PC-9 (cell line): ENCODE measurements around the gene ECSIT. TPM values are rescaled to one million over a fixed set of nuclear protein-coding genes. Genes with fewer than 3 reads are reported as not detected.
"Not testable (repeated sequence)": the region's sequence is repeated elsewhere in the genome, so short reads cannot be mapped to it uniquely, and the experiment has no call there.

Experiments
- BruUV-seq: library from RNA; stranded (reverse); fragments of 400-500 nt; replicated peaks from 2 replicates; lab custom pipeline; 2021; lab: Mats Ljungman, UMichigan
- CTCF ChIA-PET: fragments of 300-600 bp; sonication (Branson Sonifier 250); formaldehyde crosslinking; loops from one replicate; lab custom pipeline; 2022; ENCODE audit warnings: antibody characterized with exemption; lab: Charles Lee
- POLR2A ChIA-PET: fragments of 300-600 bp; sonication (Branson Sonifier 250); formaldehyde crosslinking; loops from one replicate; lab custom pipeline; 2022; ENCODE audit warnings: antibody characterized with exemption; ENCODE audit not compliant: unreplicated experiment; lab: Charles Lee
- DNase-seq, 2 experiments: peaks; one replicate each; pipeline versions ENCODE4 v3.0.0 to v3.0.0-alpha.2; 2015 to 2022; ENCODE audit warnings: mixed read lengths in 1 of 2
- H2AFZ ChIP-seq: fragments of 200-600 bp; sonication (generic); 2 replicates; pipeline ENCODE4 v1.8.1; 2017; ENCODE audit warnings: antibody characterized with exemption
- H3F3A ChIP-seq: fragments of 200-600 bp; sonication (generic); 2 replicates; pipeline ENCODE4 v1.8.1; 2017; ENCODE audit warnings: antibody characterized with exemption, mild to moderate bottlenecking, low read depth; ENCODE audit not compliant: insufficient read depth
- H3K27ac ChIP-seq: fragments of 200-600 bp; sonication (generic); 2 replicates; pipeline ENCODE4 v1.6.1; 2016; ENCODE audit warnings: mixed run types
- H3K27me3 ChIP-seq: fragments of 200-600 bp; sonication (generic); 2 replicates; pipeline ENCODE4 v1.6.1; 2016; ENCODE audit warnings: low read depth, mixed run types; ENCODE audit not compliant: insufficient read depth
- H3K36me3 ChIP-seq: fragments of 200-600 bp; sonication (generic); 2 replicates; pipeline ENCODE4 v1.6.1; 2016; ENCODE audit warnings: low read depth, mixed run types
- H3K4me1 ChIP-seq: fragments of 200-600 bp; sonication (generic); replicated peaks from 2 replicates; pipeline ENCODE4 v1.6.1; 2016; ENCODE audit warnings: mixed run types; ENCODE audit not compliant: insufficient read depth
- H3K4me2 ChIP-seq: fragments of 200-600 bp; sonication (generic); 2 replicates; pipeline ENCODE4 v1.6.1; 2017; ENCODE audit warnings: mixed run types
- H3K4me3 ChIP-seq: fragments of 200-600 bp; sonication (generic); 2 replicates; pipeline ENCODE4 v1.6.1; 2016; ENCODE audit warnings: mixed run types
- H3K79me2 ChIP-seq: fragments of 200-600 bp; sonication (generic); 2 replicates; pipeline ENCODE4 v1.6.1; 2017; ENCODE audit warnings: low read depth, mixed run types
- H3K9me2 ChIP-seq: fragments of 200-600 bp; sonication (generic); 2 replicates; pipeline ENCODE4 v1.8.1; 2017; ENCODE audit warnings: mild to moderate bottlenecking; ENCODE audit not compliant: insufficient read depth
- H3K9me3 ChIP-seq: fragments of 200-600 bp; sonication (generic); 2 replicates; pipeline ENCODE4 v1.8.1; 2016; ENCODE audit warnings: low read depth; ENCODE audit not compliant: insufficient read depth
- H4K20me1 ChIP-seq: fragments of 200-600 bp; sonication (generic); 2 replicates; pipeline ENCODE4 v1.8.1; 2017; ENCODE audit not compliant: insufficient read depth
- EZH2 ChIP-seq: fragments of 200-600 bp; sonication (generic); IDR thresholded peaks from 2 replicates; pipeline ENCODE4 v1.8.0; 2017; ENCODE audit warnings: antibody characterized with exemption, low read depth
- intact Hi-C: fragments of 100-400 bp; cut with micrococcal nuclease; formaldehyde crosslinking; loops from one replicate; pipeline ENCODE4 v1.10.0; 2022; ENCODE audit not compliant: unreplicated experiment
- total RNA-seq: library from RNA; stranded (reverse); gene quantifications from 2 replicates; pipeline ENCODE4 v1.2.3, GENCODE V29; 2021
- TF ChIP-seq, protein P1 (sequence below): fragments of 200-600 bp; sonication (generic); conservative IDR thresholded peaks from 2 replicates; pipeline ENCODE4 v1.6.1; 2017; ENCODE audit warnings: mixed run types, antibody characterized with exemption, mild to moderate bottlenecking, moderate library complexity

The ECSIT gene
- total RNA-seq, 1 experiment from 2014 or later = 42.4 TPM

DNA sequence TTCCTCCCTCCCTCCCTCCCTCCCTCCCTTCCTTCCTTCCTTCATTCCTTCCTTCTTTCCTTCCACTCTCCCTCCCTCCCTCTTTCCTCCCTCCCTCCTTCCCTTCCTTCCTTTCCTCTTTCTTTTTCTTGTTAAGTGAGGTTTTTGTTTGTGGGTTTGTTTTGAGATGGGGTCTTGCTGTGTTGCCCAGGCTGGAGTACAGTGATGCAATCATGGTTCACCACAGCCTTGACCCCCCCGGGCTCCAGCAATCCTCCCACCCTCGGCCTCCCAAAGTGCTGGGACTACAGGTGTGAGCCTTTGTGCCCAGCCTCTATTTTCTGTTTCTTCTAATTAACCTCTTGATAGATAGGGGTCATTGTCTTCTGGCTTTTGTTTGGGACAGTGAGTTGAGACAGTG, 67.5 kb downstream of the ECSIT start:
- H3F3A ChIP-seq = peaks cover 21% of the 10 kb centered on the region; the same call in 1 of the 2 replicates
- ChIA-PET POLR2A (interaction anchor here (0.6 kb wide), 1 partner anchor 136 kb away, joined by 8 read pairs; the partner anchor contains the start of gene ZNF627), CTCF (no interaction called here)
- no peak overlapping the region for H2AFZ ChIP-seq
- H3K79me2 ChIP-seq = no peaks in the 10 kb centered on the region
- no peaks in the 10 kb centered on the region for H3K9me2 ChIP-seq
- H3K4me1 ChIP-seq = no peaks in the 10 kb centered on the region
- no peaks in the 10 kb centered on the region for H3K36me3 ChIP-seq
- intact Hi-C loops = no loop called here
- TF ChIP-seq, protein P1, sequence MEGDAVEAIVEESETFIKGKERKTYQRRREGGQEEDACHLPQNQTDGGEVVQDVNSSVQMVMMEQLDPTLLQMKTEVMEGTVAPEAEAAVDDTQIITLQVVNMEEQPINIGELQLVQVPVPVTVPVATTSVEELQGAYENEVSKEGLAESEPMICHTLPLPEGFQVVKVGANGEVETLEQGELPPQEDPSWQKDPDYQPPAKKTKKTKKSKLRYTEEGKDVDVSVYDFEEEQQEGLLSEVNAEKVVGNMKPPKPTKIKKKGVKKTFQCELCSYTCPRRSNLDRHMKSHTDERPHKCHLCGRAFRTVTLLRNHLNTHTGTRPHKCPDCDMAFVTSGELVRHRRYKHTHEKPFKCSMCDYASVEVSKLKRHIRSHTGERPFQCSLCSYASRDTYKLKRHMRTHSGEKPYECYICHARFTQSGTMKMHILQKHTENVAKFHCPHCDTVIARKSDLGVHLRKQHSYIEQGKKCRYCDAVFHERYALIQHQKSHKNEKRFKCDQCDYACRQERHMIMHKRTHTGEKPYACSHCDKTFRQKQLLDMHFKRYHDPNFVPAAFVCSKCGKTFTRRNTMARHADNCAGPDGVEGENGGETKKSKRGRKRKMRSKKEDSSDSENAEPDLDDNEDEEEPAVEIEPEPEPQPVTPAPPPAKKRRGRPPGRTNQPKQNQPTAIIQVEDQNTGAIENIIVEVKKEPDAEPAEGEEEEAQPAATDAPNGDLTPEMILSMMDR = no peak
- no peak for TF ChIP-seq EZH2
- no peaks in the 10 kb centered on the region for H3K9me3 ChIP-seq
- H3K4me3 ChIP-seq = no peak overlapping the region
- no TSS peak for BruUV-seq
- H4K20me1 ChIP-seq = no peaks in the 10 kb centered on the region
- DNase-seq = no peak
- no peak overlapping the region for H3K27ac ChIP-seq
- no peak overlapping the region for H3K4me2 ChIP-seq
- no peaks in the 10 kb centered on the region for H3K27me3 ChIP-seq

DNA sequence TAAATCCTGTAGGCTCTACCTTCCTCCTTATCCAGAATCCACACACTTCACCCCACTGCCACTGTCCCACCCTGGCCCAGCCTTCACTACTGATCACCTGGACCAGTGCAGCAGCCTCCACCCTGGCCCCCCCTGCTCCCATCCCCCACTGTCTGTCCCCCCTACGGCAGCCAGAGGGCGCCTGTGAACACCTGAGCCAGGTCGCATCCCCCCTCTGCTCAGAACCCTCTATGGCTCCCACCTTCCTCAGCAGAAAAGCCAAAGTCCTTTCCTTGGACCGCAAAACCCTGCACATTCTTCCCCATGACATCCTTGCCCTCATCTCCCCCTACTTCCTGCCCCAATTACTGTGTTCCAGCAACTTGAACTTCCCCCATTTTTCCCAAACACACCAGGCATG, 68.7 kb downstream of the ECSIT start:
- no peaks in the 10 kb centered on the region for H3K79me2 ChIP-seq
- H3K4me3 ChIP-seq = no peak overlapping the region
- H3K4me2 ChIP-seq = no peak overlapping the region
- H3K36me3 ChIP-seq = no peaks in the 10 kb centered on the region
- intact Hi-C loops = no loop called here
- no TSS peak for BruUV-seq
- DNase-seq = no peak
- H3K9me2 ChIP-seq = no peaks in the 10 kb centered on the region
- H4K20me1 ChIP-seq = no peaks in the 10 kb centered on the region
- no peaks in the 10 kb centered on the region for H3K9me3 ChIP-seq
- H3F3A ChIP-seq = peaks cover 20% of the 10 kb centered on the region; the same call in 1 of the 2 replicates
- H3K4me1 ChIP-seq = no peaks in the 10 kb centered on the region
- TF ChIP-seq EZH2 = no peak
- TF ChIP-seq, protein P1 = peak; percentile 49
- H3K27me3 ChIP-seq = no peaks in the 10 kb centered on the region
- no peak overlapping the region for H3K27ac ChIP-seq
- ChIA-PET CTCF (no interaction called here), POLR2A (no interaction called here)
- no peak overlapping the region for H2AFZ ChIP-seq

DNA sequence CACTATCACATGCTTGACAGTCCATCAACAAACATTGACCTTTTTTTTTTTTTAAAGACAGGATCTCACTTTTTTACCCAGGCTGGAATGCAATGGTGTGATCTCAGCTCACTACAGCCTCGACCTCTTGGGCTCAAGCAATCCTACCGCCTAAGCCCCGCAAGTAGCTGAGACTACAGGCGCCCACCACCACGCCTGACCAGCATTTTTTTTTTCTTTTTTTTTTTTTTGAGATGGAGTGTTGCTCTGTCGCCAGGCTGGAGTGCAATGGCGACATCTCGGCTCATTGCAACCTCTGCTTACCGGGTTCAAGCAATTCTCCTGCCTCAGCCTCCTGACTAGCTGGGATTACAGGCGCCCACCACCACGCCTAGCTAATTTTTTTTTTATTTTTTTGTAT, 70.0 kb downstream of the ECSIT start:
- DNase-seq = peak in 1 of 2 experiments; percentile 31
- H3K27ac ChIP-seq, intact Hi-C loops, H3K27me3 ChIP-seq, H4K20me1 ChIP-seq, H3K79me2 ChIP-seq, H3K4me1 ChIP-seq, H3K9me2 ChIP-seq, H3K9me3 ChIP-seq, H3K4me2 ChIP-seq, BruUV-seq, H2AFZ ChIP-seq, H3K4me3 ChIP-seq, H3K36me3 ChIP-seq, POLR2A ChIA-PET: not testable (repeated sequence)
- CTCF ChIA-PET = interaction anchor here (0.7 to 0.9 kb wide), 2 partner anchors 77 to 79 kb away, joined by 3 to 8 read pairs; no protein-coding TSS in a partner anchor
- H3F3A ChIP-seq = peaks cover 10% of the 10 kb centered on the region; the same call in 1 of the 2 replicates
